IMR-90 (cell line): ENCODE measurements around the gene ZNF581. TPM values are rescaled to one million over a fixed set of nuclear protein-coding genes. Genes with fewer than 3 reads are reported as not detected.
A peak's percentile ranks its signal among the peaks of the same experiment; 100 is the strongest.

Experiments used
- ATAC-seq: fragments of 200-7000 bp; cut with Tn5 transposase; 2 replicates; pipeline ENCODE4 v1.9.1; 2020; ENCODE audit warnings: low read depth, mild to moderate bottlenecking, moderate library complexity
- BruUV-seq: library from RNA; stranded (reverse); fragments of 400-500 nt; replicated peaks from 2 replicates; lab custom pipeline; 2021; lab: Mats Ljungman, UMichigan
- CTCF ChIA-PET: fragments of 300-600 bp; formaldehyde crosslinking; extraction: SDS; loops from one replicate; lab custom pipeline; 2021; ENCODE audit warnings: antibody characterized with exemption; lab: Yijun Ruan, JAX
- POLR2A ChIA-PET: fragments of 300-600 bp; sonication (Branson Sonifier 250); formaldehyde crosslinking; loops from one replicate; lab custom pipeline; 2022; ENCODE audit warnings: antibody characterized with exemption; ENCODE audit not compliant: unreplicated experiment; lab: Charles Lee
- DNase-seq: peaks from one replicate; pipeline ENCODE4 v3.0.0; 2013
- H2AFZ ChIP-seq: replicated peaks from 2 replicates; pipeline ENCODE3; 2013; ENCODE audit warnings: low read length, mild to moderate bottlenecking; ENCODE audit not compliant: poor library complexity
- H2AK5ac ChIP-seq: 2 replicates; pipeline ENCODE4 v1.6.1; 2013; ENCODE audit warnings: low read depth, low read length, inconsistent platforms
- H2AK9ac ChIP-seq: replicated peaks from 2 replicates; pipeline ENCODE3; 2013; ENCODE audit warnings: mild to moderate bottlenecking, low read depth, low read length, moderate library complexity; ENCODE audit not compliant: poor library complexity
- H2BK120ac ChIP-seq: 2 replicates; pipeline ENCODE4 v1.6.1; 2013; ENCODE audit warnings: low read depth, low read length, inconsistent platforms
- H2BK15ac ChIP-seq: 3 replicates; pipeline ENCODE4 v1.6.1; 2013; ENCODE audit warnings: low read depth, low read length, inconsistent platforms
- H2BK20ac ChIP-seq: 2 replicates; pipeline ENCODE4 v1.6.1; 2013; ENCODE audit warnings: low read depth, mild to moderate bottlenecking, inconsistent platforms, low read length, moderate library complexity
- H2BK5ac ChIP-seq: 2 replicates; pipeline ENCODE4 v1.6.1; 2013; ENCODE audit warnings: mild to moderate bottlenecking, low read depth, low read length, inconsistent platforms; ENCODE audit not compliant: poor library complexity, severe bottlenecking
- H3K14ac ChIP-seq: replicated peaks from 2 replicates; pipeline ENCODE4 v1.6.1; 2013; ENCODE audit warnings: low read depth, low read length, inconsistent platforms
- H3K18ac ChIP-seq: 2 replicates; pipeline ENCODE4 v1.6.1; 2013; ENCODE audit warnings: low read depth, low read length, control low read depth
- H3K23ac ChIP-seq: 2 replicates; pipeline ENCODE4 v1.6.1; 2013; ENCODE audit warnings: low read depth, low read length, inconsistent platforms
- H3K27ac ChIP-seq: 2 replicates; pipeline ENCODE4 v1.5.1; 2013; ENCODE audit warnings: mild to moderate bottlenecking, control low read depth, low read length; ENCODE audit not compliant: insufficient read depth
- H3K27me3 ChIP-seq: 2 replicates; pipeline ENCODE4 v1.6.1; 2013; ENCODE audit warnings: low read length; ENCODE audit not compliant: control insufficient read depth, insufficient read depth
- H3K36me3 ChIP-seq: 2 replicates; pipeline ENCODE4 v1.6.1; 2013; ENCODE audit warnings: low read length, mixed read lengths; ENCODE audit not compliant: control insufficient read depth, insufficient read depth
- H3K4ac ChIP-seq: 2 replicates; pipeline ENCODE4 v1.6.1; 2013; ENCODE audit warnings: low read depth, low read length, inconsistent platforms
- H3K4me1 ChIP-seq: 2 replicates; pipeline ENCODE4 v1.6.1; 2013; ENCODE audit warnings: low read length, mixed read lengths; ENCODE audit not compliant: control insufficient read depth, insufficient read depth
- H3K4me2 ChIP-seq: 2 replicates; pipeline ENCODE4 v1.6.1; 2013; ENCODE audit warnings: low read depth, mild to moderate bottlenecking, control low read depth, low read length, moderate library complexity
- H3K4me3 ChIP-seq: 2 replicates; pipeline ENCODE4 v1.5.1; 2013; ENCODE audit warnings: low read depth, mild to moderate bottlenecking, control low read depth, low read length, moderate library complexity; ENCODE audit not compliant: insufficient read depth
- H3K56ac ChIP-seq: 2 replicates; pipeline ENCODE4 v1.6.1; 2013; ENCODE audit warnings: low read length, inconsistent platforms; ENCODE audit not compliant: insufficient read depth; ENCODE audit errors: extremely low read depth
- H3K79me1 ChIP-seq, 2 experiments: 2 replicates each; pipeline ENCODE4 v1.6.1; 2013; ENCODE audit warnings: low read length in 2 of 2, inconsistent platforms in 1 of 2, low read depth in 1 of 2
- H3K9ac ChIP-seq: 2 replicates; pipeline ENCODE4 v1.6.1; 2013; ENCODE audit warnings: low read depth, low read length, control low read depth
- H3K9me1 ChIP-seq: 2 replicates; pipeline ENCODE4 v1.6.1; 2013; ENCODE audit warnings: low read length, inconsistent platforms; ENCODE audit not compliant: insufficient read depth
- H3K9me3 ChIP-seq: 2 replicates; pipeline ENCODE4 v1.6.1; 2013; ENCODE audit warnings: low read length; ENCODE audit not compliant: control insufficient read depth, insufficient read depth
- H4K20me1 ChIP-seq: 2 replicates; pipeline ENCODE4 v1.6.1; 2013; ENCODE audit warnings: low read length, inconsistent platforms; ENCODE audit not compliant: insufficient read depth
- H4K5ac ChIP-seq: 2 replicates; pipeline ENCODE4 v1.6.1; 2013; ENCODE audit warnings: mild to moderate bottlenecking, low read depth, low read length, control low read depth
- H4K8ac ChIP-seq, 2 experiments: 2 replicates each; pipeline ENCODE4 v1.6.1; 2013; ENCODE audit warnings: low read depth in 2 of 2, low read length in 2 of 2, control low read depth in 1 of 2, inconsistent platforms in 1 of 2
- H4K91ac ChIP-seq: 2 replicates; pipeline ENCODE4 v1.6.1; 2013; ENCODE audit warnings: low read depth, low read length, inconsistent platforms; ENCODE audit not compliant: insufficient read depth
- CHD1 ChIP-seq: IDR thresholded peaks from 2 replicates; pipeline ENCODE4 v1.6.1; 2012; ENCODE audit warnings: low read depth, low read length, improper control_type of control experiment
- FOS ChIP-seq: fragments of 150-350 bp; IDR thresholded peaks from 2 replicates; pipeline ENCODE4 v1.6.1; 2016; ENCODE audit warnings: low read depth, low read length
- MAZ ChIP-seq: IDR thresholded peaks from 2 replicates; pipeline ENCODE4 v1.6.1; 2012; ENCODE audit warnings: low read depth, mild to moderate bottlenecking, low read length, improper control_type of control experiment, moderate library complexity, borderline replicate concordance
- POLR2A ChIP-seq: IDR thresholded peaks from 2 replicates; pipeline ENCODE4 v1.6.1; 2012; ENCODE audit warnings: mild to moderate bottlenecking, low read depth, low read length
- RAD21 ChIP-seq: IDR thresholded peaks from 2 replicates; pipeline ENCODE4 v1.6.1; 2012; ENCODE audit warnings: low read length, improper control_type of control experiment
- RFX5 ChIP-seq: IDR thresholded peaks from 2 replicates; pipeline ENCODE4 v1.8.0; 2012; ENCODE audit warnings: low read depth, mild to moderate bottlenecking, low read length, moderate library complexity
- SMC3 ChIP-seq: fragments of 150-350 bp; IDR thresholded peaks from 2 replicates; pipeline ENCODE4 v1.6.1; 2016; ENCODE audit warnings: low read depth, mild to moderate bottlenecking, antibody characterized with exemption, low read length, moderate library complexity
- WGBS, 2 experiments: methylation state at CpG; one replicate each; pipeline versions ENCODE4 v1.1.5 to v1.1.7; 2013; ENCODE audit warnings: missing lambda C conversion rate in 2 of 2; ENCODE audit not compliant: insufficient read length in 1 of 2; ENCODE audit errors: extremely low coverage in 2 of 2; 5-methylcytosine and 5-hydroxymethylcytosine counted together
- dilution Hi-C: fragments of 300-500 bp; cut with HindIII; formaldehyde crosslinking; loops from one replicate; pipeline ENCODE4 v1.14.3; 2018; ENCODE audit warnings: low sequenced_read_pairs; ENCODE audit not compliant: unreplicated experiment
- in situ Hi-C: fragments of 300-500 bp; cut with MboI; formaldehyde crosslinking; loops from 3 replicates; pipeline ENCODE4 v1.14.3; 2019; ENCODE audit warnings: low sequenced_read_pairs, inconsistent platforms, mixed read lengths
- intact Hi-C: fragments of 100-400 bp; cut with micrococcal nuclease; formaldehyde crosslinking; loops from 2 replicates; pipeline ENCODE4 v1.10.0; 2022
- polyA plus RNA-seq, 3 experiments: library from polyadenylated mRNA; depleted of rRNA; stranded (reverse); fragments of >200 nt; gene quantifications; 2 replicates each; pipeline ENCODE4 v1.2.3, GENCODE V29; 2012; ENCODE audit warnings: low replicate concordance in 1 of 3
- total RNA-seq: library from RNA; depleted of rRNA; stranded (reverse); fragments of >200 nt; gene quantifications from 2 replicates; pipeline ENCODE4 v1.2.3, GENCODE V29; 2012

The ZNF581 gene
- total and polyA plus RNA-seq, 2 of the 4 experiments (the other 2 are of a cell fraction) = 9.7 to 21.9 TPM

GRCh38 chr19:55616395-55616875 lies 27.0 kb upstream of the ZNF581 start:
- Histone ChIP-seq H4K20me1 (peaks cover 35% of the 10 kb centered on the region), H2AK5ac (no peak overlapping the region), H2BK120ac (no peak overlapping the region), H3K23ac (no peak overlapping the region), H3K4ac (no peak overlapping the region), H2AFZ (peak overlapping the region; percentile 58), H3K27ac (no peak overlapping the region), H3K36me3 (peaks cover 40% of the 10 kb centered on the region), H3K4me3 (no peak overlapping the region), H2BK5ac (no peak overlapping the region), H4K5ac (no peak overlapping the region), H3K4me2 (no peak overlapping the region), H3K4me1 (peaks cover 13% of the 10 kb centered on the region), H3K56ac (no peak overlapping the region), H4K8ac (no peak overlapping the region), H2BK15ac (no peak overlapping the region), H3K18ac (no peak overlapping the region), H3K14ac (no peak overlapping the region), H4K91ac (no peak overlapping the region), H2AK9ac (no peak overlapping the region), H3K27me3 (no peaks in the 10 kb centered on the region), H3K79me1 (peaks cover 21 to 50% of the 10 kb centered on the region in 2 experiments), H2BK20ac (no peak overlapping the region), H3K9ac (no peak overlapping the region), H3K9me1 (peaks cover 20% of the 10 kb centered on the region), H3K9me3 (no peaks in the 10 kb centered on the region)
- TF ChIP-seq MAZ (no peak), FOS (no peak), CHD1 (no peak), RFX5 (no peak), RAD21 (no peak), POLR2A (no peak), SMC3 (no peak)
- dilution Hi-C loops = no loop called here
- ChIA-PET CTCF (no interaction called here), POLR2A (no interaction called here)
- DNase-seq (no peak), ATAC-seq (no peak)
- BruUV-seq = no TSS peak
- 97% methylated on average over 30 of the region's 38 CpGs; no CpG with 5 or more reads in 1 of the 2 experiments for WGBS, 2 experiments
- intact Hi-C loops = no loop called here
- in situ Hi-C loops = no loop called here
